Stimulated activated CD4-positive, alpha-beta T cell treated with anti-CD3 and anti-CD28 coated beads, Interleukin-15, amount 100 ng/mL, for 48 hours (primary cell): ENCODE measurements around the gene ITCH.
"Not testable (repeated sequence)": the region's sequence is repeated elsewhere in the genome, so short reads cannot be mapped to it uniquely, and the experiment has no call there.

Source experiments
- DNase-seq, 2 donors: peaks; one replicate each; pipeline ENCODE4 v3.0.0-alpha.2; 2020; ENCODE audit warnings: low read depth in 2 of 2

ITCH gene

GRCh38 chr20:34507702-34508413 is 144.8 kb downstream of the ITCH start:
- DNase-seq, result no peak

DNA sequence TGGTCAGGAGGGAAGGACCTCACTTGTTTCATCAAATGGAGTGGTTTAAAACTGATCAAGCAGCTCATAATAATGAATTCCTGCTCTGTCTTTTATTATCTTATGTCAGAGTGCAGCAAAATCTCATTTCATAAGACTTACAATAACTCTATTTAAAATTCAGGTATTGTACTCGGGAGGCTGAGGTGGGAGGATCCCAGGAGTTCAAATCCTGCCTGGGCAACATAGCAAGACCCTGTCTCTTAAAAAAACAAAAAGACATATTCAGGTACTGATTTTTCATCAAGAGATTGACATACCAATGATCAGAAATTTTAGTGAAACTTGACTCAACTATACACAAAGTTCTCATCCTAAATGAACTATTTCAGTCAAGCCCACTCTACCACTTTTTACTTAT is 147.5 kb downstream of the ITCH start:
- DNase-seq, result no peak

DNA sequence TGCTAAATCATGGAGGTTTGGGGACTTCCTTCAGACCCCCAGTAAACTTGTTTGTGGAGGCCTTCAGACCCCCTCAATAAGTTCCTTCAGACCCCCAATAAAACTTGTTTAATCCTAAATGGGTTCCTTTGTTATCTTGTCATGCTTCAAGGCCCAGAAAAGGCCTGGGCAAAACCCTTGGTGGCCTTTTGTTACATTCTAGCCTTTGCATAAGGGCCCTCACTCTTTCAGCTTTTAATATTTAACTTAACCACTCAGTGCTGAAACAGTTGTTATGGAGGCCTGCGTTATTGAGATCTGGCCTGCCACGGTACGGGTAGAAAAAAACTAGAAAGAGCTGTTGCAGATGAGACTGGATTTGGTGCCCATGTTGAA is 148.8 kb downstream of the ITCH start:
- no peak for DNase-seq

DNA sequence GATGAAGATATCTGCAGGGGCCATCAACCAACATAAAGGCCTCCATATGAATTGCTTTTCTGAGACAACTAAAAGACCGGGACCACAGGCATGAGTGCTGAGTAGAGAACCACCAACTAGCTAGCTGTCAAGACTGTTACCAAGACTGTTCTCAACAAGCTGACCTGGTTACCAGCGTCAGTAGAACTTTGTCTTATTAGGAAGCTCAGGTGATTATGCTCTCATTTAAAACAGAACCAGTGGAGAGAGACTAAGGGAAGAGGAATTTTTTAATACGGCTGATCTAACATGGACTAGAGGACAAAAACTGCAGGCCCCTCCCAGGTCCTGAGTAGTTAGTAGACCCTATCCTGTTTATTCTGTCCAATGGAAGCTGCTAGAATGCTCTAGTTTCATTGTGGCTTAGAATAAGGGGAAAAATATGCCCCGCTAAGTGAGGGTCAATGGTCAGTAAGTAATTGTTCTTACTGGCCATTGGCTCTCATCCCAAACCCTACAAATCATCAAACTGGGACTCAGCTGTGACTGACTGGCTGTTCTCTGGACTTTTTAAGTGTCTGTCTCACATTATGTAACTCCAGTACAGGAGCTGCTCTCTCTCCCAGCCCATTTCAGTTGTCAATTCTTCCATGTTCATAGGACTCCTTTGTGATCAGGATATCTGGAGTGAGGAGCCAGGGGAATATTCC is 149.3 kb downstream of the ITCH start:
- DNase-seq, result no peak

- DNase-seq, result no peak
Measured at GRCh38 chr20:34512955-34513419, 149.9 kb downstream of the ITCH start.

- not testable (repeated sequence) for DNase-seq
Measured at GRCh38 chr20:34514034-34514433, 151.0 kb downstream of the ITCH start.

DNA sequence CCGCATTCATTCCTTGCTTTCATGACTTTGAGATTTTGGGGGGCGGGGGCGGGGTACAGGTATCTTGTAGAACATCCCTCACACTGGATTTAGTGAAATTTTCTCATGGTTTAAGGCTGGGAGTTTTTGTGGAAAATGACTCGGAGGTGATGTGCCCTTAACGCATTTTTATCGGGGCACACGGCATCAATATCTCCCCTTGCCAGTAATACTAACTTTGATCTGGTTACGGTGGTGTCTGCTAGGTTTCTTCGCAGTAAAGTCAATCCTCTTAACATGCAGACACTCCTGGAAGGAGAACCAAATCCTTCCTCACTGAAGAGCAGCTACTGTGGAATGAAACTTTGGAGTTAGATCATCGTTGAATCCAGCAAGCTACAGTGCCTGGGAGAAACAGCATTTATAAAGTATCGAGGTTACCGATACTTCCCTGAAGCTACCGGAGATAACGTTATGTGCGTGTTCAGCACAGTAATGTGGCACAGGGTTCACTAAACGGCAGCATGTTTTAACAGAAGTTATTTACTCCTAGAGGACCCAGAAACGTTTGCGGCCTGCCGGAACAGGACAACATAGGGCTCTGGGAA is 151.9 kb downstream of the ITCH start:
- no peak for DNase-seq

DNA sequence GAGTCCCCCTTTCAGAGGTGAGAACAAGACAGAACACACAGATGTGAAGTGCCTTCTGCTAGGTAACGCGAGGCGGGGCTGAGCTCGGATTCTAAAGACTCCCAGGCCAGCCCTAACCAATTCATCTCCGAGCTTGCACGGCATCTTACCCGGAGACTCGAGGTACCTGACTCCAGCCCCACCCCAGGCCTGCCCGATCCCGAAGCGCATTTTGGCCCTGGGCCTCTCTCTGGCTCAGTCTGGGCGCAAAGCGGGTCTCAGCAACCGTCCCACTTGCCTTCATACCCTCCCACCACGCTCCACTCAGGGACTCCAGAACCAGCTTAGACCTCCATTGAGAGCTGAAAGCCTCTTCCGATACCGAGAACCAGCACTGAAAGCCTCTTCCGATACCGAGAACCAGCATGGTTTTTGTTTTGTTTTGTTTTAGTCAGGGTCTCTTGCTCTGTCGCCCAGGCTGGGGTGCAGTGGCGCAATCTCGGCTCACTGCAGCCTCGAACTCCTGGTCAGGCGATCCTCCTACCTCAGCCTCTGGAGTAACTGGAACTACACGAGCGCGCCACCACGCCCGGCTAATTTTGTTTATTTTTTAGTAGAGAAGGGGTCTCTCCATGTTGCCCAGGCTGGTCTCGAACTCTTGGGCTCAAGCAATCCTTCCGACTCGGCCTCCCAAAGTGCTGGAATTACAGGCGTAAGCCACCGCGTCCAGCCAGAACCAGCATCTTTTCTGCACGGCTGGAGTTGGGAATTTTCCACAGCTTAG is 152.6 kb downstream of the ITCH start:
- peak; percentile 59 to 64 for DNase-seq

DNA sequence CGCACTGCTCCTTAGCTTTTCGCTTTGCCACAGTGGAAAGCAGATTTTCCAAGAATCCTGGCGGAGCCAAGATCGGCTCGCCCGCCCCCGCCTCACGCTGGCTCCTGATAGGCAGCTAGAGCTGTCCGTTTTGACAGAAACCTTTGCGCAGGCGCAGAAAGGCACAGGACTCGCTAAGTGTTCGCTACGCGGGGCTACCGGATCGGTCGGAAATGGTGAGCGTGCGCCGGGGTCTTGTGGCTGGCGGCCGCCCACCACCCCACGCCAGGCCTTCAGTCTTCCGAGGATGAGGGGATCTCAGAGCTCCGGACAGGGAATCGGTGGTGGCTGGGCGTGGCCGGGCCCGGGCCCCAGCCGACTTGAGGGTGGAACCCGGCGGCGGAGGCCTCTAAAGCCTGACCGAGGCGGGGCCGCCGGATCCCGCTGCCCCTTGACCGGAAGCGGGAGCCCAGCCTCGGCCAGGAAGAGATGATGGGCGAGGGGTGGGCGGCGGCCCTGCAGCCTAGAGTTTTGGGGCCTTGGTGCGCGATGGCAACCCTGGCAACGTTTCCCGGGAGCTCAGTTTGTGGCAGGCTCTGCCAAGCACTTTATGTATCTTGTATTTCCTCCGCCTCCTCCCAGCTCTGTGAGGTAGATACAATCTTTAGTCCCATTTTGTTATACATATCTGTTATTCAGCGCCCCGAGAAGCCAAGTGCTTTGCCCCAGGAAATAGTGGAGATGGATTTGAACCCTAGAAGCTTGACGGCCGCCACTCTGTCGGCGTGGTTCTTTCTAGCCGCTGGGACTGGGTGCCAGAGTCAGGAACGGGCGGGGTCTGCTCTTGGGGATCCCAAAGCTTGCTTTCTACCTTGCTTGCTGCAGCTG is 153.4 kb downstream of the ITCH start, which contains the start of gene DYNLRB1:
TSS of gene DYNLRB1 (plus strand) at position 176 of the 867 bp plus-strand sequence. CDS start at position 213, 37 bp downstream.
- peak; percentile 92 to 94 for DNase-seq

- no peak for DNase-seq
Measured at GRCh38 chr20:34517114-34517505, 154.0 kb downstream of the ITCH start.

- not testable (repeated sequence) for DNase-seq
Measured at GRCh38 chr20:34518863-34519262, 155.8 kb downstream of the ITCH start.

DNA sequence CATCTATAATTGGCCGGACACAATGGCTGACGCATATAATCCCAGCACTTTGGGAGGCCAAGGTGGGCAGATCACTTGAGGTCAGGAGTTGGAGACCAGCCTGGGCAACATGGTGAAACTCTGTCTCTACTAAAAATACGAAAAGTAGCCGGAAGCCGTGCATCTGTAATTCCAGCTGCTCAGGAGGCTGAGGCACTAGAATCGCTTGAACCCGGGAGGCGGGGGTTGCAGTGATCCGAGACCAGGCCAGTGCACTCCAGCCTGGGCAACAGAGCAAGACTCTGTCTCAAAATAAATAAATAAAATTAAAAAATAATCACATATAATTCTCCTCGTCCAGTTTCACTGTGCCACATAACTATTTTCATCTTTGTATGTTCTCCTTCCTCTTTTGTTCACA is 156.8 kb downstream of the ITCH start:
- not testable (repeated sequence) for DNase-seq

- peak; percentile 32 to 41 for DNase-seq
Measured at GRCh38 chr20:34522969-34523871, 160.1 kb downstream of the ITCH start.

- DNase-seq, result no peak
Measured at GRCh38 chr20:34524426-34524825, 161.4 kb downstream of the ITCH start.

GRCh38 chr20:34525342-34525708 is 162.3 kb downstream of the ITCH start:
- no peak for DNase-seq

- DNase-seq, result no peak
Measured at GRCh38 chr20:34525709-34526416, 162.8 kb downstream of the ITCH start.

DNA sequence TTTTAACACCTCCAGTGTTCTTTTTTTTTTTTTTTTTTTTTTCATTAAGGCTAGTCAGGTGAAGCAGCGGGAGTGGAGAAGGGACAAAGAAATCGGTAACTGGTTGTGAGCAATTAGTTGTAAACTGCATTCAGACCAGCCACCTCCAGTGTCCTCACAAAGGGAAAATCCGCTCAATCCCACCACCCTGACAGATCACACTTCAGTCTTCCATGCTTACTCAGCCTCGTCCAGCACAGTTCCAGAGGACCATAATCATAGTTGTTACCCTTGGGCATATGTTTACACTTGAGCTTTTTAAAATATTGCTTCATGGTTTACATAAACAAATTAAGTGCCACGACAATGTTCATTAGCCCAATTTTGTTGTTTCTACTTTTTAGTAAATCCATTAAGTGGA is 163.4 kb downstream of the ITCH start:
- DNase-seq, result no peak

DNA sequence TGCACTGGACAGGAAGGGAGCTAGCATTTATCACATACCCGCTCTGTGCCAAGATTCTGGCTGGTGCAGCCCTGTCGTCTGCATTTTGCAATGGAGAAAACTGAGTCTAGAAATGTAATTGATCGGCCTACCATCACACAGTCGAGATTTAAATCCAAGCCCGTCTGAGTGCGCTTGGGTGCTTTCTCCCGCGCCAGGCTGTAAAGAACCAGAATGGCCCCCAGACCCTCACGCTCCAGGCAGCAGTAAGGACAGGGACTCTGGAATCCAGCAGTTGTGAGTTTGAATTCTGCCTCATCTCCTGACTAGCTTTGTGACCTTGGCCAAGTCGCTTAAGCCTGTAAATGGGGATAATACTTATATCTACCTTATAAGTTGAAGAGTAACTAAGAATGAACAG is 163.9 kb downstream of the ITCH start:
- no peak for DNase-seq

GRCh38 chr20:34528921-34529297 is 165.8 kb downstream of the ITCH start:
- DNase-seq, result no peak

DNA sequence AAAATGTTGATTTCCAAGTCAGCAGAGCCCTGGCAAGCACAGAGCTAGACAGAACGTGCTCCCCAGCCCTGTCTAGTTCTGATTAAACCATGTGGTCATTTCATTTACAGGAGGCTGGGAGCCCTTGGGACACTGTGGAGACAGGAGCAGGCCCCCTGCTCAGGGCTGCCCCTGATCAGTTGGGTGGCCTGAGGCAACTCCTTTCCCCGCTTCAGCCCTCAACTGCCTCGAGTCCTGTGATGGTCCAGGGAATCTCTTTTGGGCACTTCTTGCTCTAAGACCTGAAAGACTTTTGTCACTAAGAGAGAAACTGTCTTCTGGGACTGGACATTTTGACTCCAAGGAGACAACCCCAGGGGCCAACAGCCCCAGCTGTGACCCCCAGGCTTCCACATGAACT is 166.7 kb downstream of the ITCH start:
- DNase-seq, result no peak
